Measurements from ENCODE around the gene FAF1.
A peak's percentile ranks its signal among the peaks of the same experiment; 100 is the strongest.

Gene FAF1

DNA sequence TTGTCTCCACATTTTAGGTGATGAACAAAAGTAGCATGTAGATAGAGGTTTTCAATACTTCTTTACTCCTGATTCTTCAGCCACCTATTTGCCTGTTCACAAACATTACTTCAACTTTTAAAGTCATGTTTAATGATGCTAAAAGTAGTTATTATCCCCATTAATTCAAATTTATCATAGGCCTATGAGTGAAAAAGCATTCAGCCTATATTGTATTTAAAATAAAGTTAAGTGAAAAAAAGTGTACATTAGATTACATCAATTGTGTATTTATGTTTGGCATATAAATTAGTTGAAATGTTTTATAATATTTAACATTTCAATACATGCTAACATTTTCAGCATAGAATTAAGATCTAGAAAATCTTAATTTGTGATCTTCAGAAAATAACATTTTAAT is 20.4 kb upstream of the FAF1 start:
- TF ChIP-seq, protein P1, sequence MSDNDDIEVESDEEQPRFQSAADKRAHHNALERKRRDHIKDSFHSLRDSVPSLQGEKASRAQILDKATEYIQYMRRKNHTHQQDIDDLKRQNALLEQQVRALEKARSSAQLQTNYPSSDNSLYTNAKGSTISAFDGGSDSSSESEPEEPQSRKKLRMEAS (IDR thresholded peaks at IDR 0.05): no peak
- TF ChIP-seq FOXM1 (IDR thresholded peaks at IDR 0.05; ENCODE audit: borderline replicate concordance, low read depth): no peak
- TF ChIP-seq CREB1 (IDR thresholded peaks at IDR 0.05; ENCODE audit: low read depth): no peak
- TF ChIP-seq, protein P2, sequence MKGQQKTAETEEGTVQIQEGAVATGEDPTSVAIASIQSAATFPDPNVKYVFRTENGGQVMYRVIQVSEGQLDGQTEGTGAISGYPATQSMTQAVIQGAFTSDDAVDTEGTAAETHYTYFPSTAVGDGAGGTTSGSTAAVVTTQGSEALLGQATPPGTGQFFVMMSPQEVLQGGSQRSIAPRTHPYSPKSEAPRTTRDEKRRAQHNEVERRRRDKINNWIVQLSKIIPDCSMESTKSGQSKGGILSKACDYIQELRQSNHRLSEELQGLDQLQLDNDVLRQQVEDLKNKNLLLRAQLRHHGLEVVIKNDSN (IDR thresholded peaks at IDR 0.05): no peak
- TF ChIP-seq RAD21 (IDR thresholded peaks at IDR 0.05; ENCODE audit: low read depth): no peak
- TF ChIP-seq ZBTB7A (IDR thresholded peaks at IDR 0.05; ENCODE audit: low read depth): no peak
- TF ChIP-seq, protein P3, sequence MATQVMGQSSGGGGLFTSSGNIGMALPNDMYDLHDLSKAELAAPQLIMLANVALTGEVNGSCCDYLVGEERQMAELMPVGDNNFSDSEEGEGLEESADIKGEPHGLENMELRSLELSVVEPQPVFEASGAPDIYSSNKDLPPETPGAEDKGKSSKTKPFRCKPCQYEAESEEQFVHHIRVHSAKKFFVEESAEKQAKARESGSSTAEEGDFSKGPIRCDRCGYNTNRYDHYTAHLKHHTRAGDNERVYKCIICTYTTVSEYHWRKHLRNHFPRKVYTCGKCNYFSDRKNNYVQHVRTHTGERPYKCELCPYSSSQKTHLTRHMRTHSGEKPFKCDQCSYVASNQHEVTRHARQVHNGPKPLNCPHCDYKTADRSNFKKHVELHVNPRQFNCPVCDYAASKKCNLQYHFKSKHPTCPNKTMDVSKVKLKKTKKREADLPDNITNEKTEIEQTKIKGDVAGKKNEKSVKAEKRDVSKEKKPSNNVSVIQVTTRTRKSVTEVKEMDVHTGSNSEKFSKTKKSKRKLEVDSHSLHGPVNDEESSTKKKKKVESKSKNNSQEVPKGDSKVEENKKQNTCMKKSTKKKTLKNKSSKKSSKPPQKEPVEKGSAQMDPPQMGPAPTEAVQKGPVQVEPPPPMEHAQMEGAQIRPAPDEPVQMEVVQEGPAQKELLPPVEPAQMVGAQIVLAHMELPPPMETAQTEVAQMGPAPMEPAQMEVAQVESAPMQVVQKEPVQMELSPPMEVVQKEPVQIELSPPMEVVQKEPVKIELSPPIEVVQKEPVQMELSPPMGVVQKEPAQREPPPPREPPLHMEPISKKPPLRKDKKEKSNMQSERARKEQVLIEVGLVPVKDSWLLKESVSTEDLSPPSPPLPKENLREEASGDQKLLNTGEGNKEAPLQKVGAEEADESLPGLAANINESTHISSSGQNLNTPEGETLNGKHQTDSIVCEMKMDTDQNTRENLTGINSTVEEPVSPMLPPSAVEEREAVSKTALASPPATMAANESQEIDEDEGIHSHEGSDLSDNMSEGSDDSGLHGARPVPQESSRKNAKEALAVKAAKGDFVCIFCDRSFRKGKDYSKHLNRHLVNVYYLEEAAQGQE (IDR thresholded peaks at IDR 0.05; ENCODE audit: low read depth): no peak
- no peak for TF ChIP-seq YY1 (IDR thresholded peaks at IDR 0.05; ENCODE audit: low read depth)
- no peak for TF ChIP-seq TEAD4 (IDR thresholded peaks at IDR 0.05)
- TF ChIP-seq EGR1 (IDR thresholded peaks at IDR 0.05): no peak
- no peak for TF ChIP-seq NFIC (IDR thresholded peaks at IDR 0.05)
- no peak for TF ChIP-seq CEBPB (IDR thresholded peaks at IDR 0.05)

DNA sequence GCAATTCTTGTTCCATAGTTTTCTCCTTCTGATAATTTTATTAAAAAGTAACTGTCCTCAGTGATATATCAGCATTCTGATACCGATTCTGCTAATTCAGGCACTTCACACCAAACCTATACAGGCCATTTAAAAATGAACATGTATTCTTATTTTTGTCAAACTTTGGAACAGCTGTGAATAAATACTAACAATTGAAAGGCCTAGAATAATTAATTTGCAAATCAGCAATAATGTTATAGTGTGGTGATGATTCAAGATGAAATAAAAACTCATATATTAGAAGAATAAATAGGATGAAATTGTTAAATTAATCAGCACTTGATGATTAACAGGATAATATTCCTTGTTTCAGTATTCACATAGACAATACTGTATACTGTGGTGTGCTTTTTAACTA is 19.9 kb upstream of the FAF1 start:
- TF ChIP-seq EP300 (IDR thresholded peaks at IDR 0.05; ENCODE audit: borderline replicate concordance): no peak
- no peak for TF ChIP-seq TCF12 (IDR thresholded peaks at IDR 0.05; ENCODE audit: low read depth)
- TF ChIP-seq, protein P3 (IDR thresholded peaks at IDR 0.05; ENCODE audit: low read depth): no peak
- no peak for TF ChIP-seq FOXM1 (IDR thresholded peaks at IDR 0.05; ENCODE audit: borderline replicate concordance, low read depth)
- no peak for TF ChIP-seq EGR1 (IDR thresholded peaks at IDR 0.05)
- no peak for TF ChIP-seq NFIC (IDR thresholded peaks at IDR 0.05)
- no peak for TF ChIP-seq RAD21 (IDR thresholded peaks at IDR 0.05; ENCODE audit: low read depth)
- TF ChIP-seq TEAD4 (IDR thresholded peaks at IDR 0.05): no peak
- TF ChIP-seq CEBPB (IDR thresholded peaks at IDR 0.05): no peak

DNA sequence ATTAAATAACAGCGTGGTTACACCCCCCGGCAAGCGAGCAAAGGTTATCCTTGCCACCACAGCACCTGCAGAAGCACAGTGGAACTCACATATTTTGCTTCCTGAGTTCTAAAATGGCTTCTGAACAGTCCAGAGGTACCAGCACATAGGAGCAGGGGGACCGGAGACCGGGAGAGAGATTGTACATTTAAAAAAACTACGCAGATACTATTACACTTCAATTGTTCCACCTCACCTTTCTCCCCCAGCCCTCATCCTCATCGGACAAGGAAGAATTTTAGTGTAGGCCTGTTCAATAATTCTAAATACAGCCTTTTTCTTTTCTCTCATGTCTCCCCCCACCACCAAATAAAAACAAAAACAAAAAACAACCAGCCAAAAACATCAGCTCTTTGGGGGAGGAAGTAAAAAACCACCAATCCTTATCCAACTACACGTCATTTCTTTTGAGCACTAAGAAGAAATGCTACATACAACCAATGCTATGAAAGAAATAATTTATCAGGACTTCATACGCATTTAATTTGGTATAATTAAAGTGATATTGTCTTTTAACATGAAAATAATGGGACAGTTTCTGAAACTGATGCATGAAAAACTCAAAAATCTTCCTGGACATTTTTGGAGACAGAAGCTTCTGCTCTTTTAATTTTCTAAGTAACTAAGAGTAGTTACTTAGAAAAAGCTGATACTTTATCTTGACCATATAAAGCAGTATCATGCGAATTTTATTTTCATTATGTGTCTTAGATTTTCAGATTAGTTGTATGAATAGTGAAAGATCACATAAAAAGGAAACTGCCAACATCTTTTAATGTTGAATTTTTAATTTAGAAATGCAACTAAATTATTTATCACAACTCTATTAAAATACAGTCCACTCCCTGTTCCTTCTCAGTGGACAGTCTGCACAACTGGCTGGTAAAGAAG is 19.1 kb upstream of the FAF1 start:
- TF ChIP-seq, protein P1 (IDR thresholded peaks at IDR 0.05): peak; percentile 3
- TF ChIP-seq TCF12 (IDR thresholded peaks at IDR 0.05; ENCODE audit: low read depth) (no peak), YY1 (IDR thresholded peaks at IDR 0.05; ENCODE audit: low read depth) (peak; percentile 59)

DNA sequence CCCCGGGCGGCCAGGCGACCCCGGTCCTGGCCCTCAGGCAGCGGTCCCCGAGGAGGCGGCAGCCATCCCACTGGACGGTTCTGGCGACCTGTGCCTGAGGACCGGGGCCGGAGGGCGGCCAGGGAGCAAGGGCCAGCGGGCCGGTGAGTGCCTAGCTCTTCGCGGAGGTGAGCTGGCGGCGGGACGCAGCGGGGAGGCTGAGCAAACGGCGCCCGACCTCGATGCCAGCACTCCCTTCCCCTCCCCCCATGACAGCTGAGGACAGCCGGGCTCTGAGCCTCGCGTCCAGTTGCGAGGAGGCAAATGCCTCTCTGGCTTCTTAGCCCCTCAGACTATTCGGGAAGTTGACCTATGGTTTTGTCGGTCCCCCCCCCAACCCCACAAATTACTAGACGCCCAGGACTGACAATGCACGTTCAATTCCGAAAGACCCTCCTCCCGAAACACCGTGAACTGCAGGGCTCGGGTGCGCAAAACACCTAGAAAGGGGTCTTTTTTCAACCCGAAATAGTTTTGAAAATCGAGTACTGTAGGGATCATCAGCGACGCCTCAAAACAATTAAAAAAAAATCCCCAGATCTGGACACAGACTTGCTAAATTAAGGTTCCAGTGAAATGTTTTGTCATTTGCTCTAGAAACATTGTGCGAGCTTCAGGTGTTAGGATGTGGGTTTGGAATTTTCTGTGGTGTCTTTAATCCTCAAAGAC is 18.2 kb upstream of the FAF1 start:
- TF ChIP-seq CEBPB (IDR thresholded peaks at IDR 0.05) (no peak), ZBTB7A (IDR thresholded peaks at IDR 0.05; ENCODE audit: low read depth) (peak; percentile 15; the same call in 1 of the 2 replicates), NFIC (IDR thresholded peaks at IDR 0.05) (no peak), EGR1 (IDR thresholded peaks at IDR 0.05) (no peak), FOXM1 (IDR thresholded peaks at IDR 0.05; ENCODE audit: borderline replicate concordance, low read depth) (no peak), TAF1 (IDR thresholded peaks at IDR 0.05; ENCODE audit: low read depth) (peak; percentile 46; the same call in 1 of the 2 replicates), TCF12 (IDR thresholded peaks at IDR 0.05; ENCODE audit: low read depth) (no peak), CREB1 (IDR thresholded peaks at IDR 0.05; ENCODE audit: low read depth) (no peak), YY1 (IDR thresholded peaks at IDR 0.05; ENCODE audit: low read depth) (0 out of 2 replicates have a peak, but pooled peaks have one; percentile 42), RAD21 (IDR thresholded peaks at IDR 0.05; ENCODE audit: low read depth) (no peak), TEAD4 (IDR thresholded peaks at IDR 0.05) (peak; percentile 19; the same call in 1 of the 2 replicates)
- TF ChIP-seq, protein P2 (IDR thresholded peaks at IDR 0.05): peak; percentile 6; the same call in 1 of the 2 replicates
- TF ChIP-seq, protein P3 (IDR thresholded peaks at IDR 0.05; ENCODE audit: low read depth): no peak
- TF ChIP-seq, protein P1 (IDR thresholded peaks at IDR 0.05): peak; percentile 78
